ENCODE data around the gene C12orf60.

DNA sequence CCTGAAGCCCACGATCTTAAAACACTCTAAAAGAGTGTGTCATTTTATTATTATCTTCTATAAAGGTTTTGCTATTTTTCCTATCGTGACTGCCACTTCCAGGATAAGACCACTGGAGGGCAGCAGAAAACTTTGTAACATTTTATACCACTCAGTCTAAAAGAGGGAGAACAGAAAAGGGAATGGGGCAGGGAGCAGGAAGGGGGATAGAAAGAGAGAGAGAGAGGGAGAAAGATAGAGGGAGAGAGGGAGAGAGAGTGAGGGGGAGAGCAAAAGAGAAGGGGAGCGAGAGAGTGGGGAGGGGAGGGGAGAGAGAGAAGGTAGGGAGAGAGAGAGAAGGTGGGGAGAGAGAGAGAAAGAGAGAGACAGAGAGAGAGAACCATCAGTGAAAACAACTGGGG is 41.9 kb downstream of the C12orf60 start:
- TF ChIP-seq, protein P1, sequence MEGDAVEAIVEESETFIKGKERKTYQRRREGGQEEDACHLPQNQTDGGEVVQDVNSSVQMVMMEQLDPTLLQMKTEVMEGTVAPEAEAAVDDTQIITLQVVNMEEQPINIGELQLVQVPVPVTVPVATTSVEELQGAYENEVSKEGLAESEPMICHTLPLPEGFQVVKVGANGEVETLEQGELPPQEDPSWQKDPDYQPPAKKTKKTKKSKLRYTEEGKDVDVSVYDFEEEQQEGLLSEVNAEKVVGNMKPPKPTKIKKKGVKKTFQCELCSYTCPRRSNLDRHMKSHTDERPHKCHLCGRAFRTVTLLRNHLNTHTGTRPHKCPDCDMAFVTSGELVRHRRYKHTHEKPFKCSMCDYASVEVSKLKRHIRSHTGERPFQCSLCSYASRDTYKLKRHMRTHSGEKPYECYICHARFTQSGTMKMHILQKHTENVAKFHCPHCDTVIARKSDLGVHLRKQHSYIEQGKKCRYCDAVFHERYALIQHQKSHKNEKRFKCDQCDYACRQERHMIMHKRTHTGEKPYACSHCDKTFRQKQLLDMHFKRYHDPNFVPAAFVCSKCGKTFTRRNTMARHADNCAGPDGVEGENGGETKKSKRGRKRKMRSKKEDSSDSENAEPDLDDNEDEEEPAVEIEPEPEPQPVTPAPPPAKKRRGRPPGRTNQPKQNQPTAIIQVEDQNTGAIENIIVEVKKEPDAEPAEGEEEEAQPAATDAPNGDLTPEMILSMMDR (IDR thresholded peaks at IDR 0.05; ENCODE audit: low read depth, low read length, poor library complexity, severe bottlenecking) = peak; percentile 73
- no peak for TF ChIP-seq EZH2phosphoT487 (IDR thresholded peaks at IDR 0.05; ENCODE audit: borderline replicate concordance, low read length)
